ENCODE results near the gene AATK.
"Not testable (repeated sequence)": the region's sequence is repeated elsewhere in the genome, so short reads cannot be mapped to it uniquely, and the experiment has no call there.

Gene AATK

DNA sequence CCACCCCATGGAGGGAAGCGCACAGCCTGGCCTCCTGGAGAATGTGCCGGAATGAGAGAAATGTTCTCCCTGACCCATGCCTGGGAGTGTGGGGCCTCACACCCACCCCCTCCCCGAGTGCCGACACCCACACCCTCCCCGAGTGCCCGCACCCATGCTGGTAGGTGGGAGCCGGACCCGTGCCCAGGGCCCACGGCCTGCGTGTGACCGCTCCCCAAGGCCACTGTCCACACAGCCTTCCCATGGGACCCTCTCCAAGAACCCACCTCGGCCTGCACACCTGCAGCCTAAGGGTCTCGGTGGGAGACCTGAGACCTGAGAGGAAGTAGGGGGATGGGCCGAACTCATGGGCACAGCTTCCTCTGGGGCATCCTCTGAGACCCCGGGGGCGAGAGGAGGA, 4.0 kb downstream of the AATK start:
- Histone ChIP-seq H3K27ac (ENCODE audit: low read depth, low read length) (no peak overlapping the region), H3K9ac (ENCODE audit: low read length) (no peak overlapping the region), H3K4me1 (ENCODE audit: control insufficient read depth, insufficient read depth, low read length) (no peaks in the 10 kb centered on the region), H3K4me3 (ENCODE audit: low read length) (no peak overlapping the region), H3K36me3 (ENCODE audit: control insufficient read depth, insufficient read depth, low read length) (no peaks in the 10 kb centered on the region), H3K27me3 (ENCODE audit: control insufficient read depth, insufficient read depth, low read length) (peaks cover 17% of the 10 kb centered on the region)

DNA sequence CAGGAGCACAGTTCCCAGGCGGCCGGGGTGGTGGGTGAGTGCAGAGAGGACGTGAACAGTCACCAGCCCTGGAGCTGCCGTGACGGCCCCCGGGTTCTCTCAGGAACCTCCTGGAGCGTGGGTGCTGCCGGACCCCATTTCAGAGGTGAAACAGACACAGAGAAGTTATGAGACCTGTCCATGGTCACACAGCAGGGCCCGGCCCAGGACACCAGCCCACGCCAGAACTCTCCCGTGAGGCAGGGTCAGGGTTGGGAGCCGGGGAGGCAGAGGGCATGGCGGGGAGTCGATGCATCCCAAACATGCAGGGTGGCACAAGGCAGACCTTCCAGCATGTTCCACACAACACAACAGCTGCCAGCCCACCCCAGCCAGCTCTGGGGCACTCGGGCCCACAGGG, 4.5 kb downstream of the AATK start:
- Histone ChIP-seq H3K4me3 (ENCODE audit: low read length) (no peak overlapping the region), H3K36me3 (ENCODE audit: control insufficient read depth, insufficient read depth, low read length) (no peaks in the 10 kb centered on the region), H3K27me3 (ENCODE audit: control insufficient read depth, insufficient read depth, low read length) (peaks cover 13% of the 10 kb centered on the region), H3K9ac (ENCODE audit: low read length) (no peak overlapping the region), H3K27ac (ENCODE audit: low read depth, low read length) (no peak overlapping the region), H3K4me1 (ENCODE audit: control insufficient read depth, insufficient read depth, low read length) (no peaks in the 10 kb centered on the region)

DNA sequence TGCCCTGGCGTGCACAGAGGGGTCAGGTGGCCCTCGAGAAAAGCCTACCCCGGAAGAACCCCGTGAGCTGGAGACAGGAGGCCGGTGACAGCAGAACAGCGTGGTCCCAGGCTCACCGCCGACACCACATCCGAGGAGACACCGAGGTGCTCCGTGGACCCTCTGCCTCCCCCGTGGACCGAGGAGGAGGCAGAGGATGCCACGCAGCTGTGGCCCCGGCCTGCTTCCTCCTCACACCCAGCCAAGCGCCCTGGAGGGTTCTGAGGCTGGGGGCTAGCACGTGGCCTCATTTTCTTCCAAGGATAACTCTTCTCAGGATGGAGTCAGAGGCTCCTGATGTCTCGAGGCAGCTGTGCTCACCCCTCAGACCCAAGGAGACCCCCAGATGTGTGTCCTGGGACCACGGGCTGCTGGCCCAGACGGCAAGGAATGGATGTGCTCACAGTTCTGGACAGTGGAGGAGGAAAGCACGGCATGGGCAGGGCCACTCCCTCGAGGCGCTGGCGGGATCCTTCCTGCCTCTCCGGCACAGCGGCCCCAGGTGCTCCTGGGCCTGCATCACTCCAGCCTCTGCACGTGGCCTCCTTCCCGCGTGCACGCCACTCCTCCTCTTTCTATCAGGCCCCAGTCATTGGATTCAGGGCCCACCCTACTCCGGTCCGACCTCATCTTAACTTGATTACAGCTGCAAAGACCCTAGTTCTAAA, 5.1 kb downstream of the AATK start:
- H3K4me1 ChIP-seq (ENCODE audit: control insufficient read depth, insufficient read depth, low read length), result no peaks in the 10 kb centered on the region
- H3K36me3 ChIP-seq (ENCODE audit: control insufficient read depth, insufficient read depth, low read length), result no peaks in the 10 kb centered on the region
- no peak overlapping the region for H3K9ac ChIP-seq (ENCODE audit: low read length)
- peaks cover 12% of the 10 kb centered on the region for H3K27me3 ChIP-seq (ENCODE audit: control insufficient read depth, insufficient read depth, low read length)
- no peak overlapping the region for H3K4me3 ChIP-seq (ENCODE audit: low read length)
- no peak overlapping the region for H3K27ac ChIP-seq (ENCODE audit: low read depth, low read length)

DNA sequence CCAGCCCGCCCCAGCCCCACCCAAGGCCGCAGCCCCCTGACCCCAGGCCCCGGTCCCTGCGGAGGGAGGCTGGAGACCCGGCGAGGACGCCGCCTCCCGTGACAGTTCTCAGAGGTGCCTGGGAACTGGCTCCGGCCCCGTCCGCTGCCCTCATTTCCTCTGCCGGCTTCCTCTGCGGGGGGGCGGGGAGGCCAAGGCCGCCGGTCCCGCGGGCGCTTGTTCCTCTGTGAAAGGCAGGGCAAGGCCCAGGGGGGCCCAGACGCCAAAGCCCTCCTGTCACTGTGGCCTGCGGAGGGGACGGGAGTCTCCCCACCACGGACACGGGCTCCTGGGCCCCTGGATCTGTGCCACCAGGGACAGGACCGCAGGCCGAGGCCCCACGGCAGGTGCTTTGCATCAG, 5.7 kb downstream of the AATK start:
- Histone ChIP-seq H3K27ac (ENCODE audit: low read depth, low read length) (no peak overlapping the region), H3K4me1 (ENCODE audit: control insufficient read depth, insufficient read depth, low read length) (no peaks in the 10 kb centered on the region), H3K9ac (ENCODE audit: low read length) (no peak overlapping the region), H3K27me3 (ENCODE audit: control insufficient read depth, insufficient read depth, low read length) (peaks cover 10% of the 10 kb centered on the region), H3K36me3 (ENCODE audit: control insufficient read depth, insufficient read depth, low read length) (no peaks in the 10 kb centered on the region), H3K4me3 (ENCODE audit: low read length) (no peak overlapping the region)

DNA sequence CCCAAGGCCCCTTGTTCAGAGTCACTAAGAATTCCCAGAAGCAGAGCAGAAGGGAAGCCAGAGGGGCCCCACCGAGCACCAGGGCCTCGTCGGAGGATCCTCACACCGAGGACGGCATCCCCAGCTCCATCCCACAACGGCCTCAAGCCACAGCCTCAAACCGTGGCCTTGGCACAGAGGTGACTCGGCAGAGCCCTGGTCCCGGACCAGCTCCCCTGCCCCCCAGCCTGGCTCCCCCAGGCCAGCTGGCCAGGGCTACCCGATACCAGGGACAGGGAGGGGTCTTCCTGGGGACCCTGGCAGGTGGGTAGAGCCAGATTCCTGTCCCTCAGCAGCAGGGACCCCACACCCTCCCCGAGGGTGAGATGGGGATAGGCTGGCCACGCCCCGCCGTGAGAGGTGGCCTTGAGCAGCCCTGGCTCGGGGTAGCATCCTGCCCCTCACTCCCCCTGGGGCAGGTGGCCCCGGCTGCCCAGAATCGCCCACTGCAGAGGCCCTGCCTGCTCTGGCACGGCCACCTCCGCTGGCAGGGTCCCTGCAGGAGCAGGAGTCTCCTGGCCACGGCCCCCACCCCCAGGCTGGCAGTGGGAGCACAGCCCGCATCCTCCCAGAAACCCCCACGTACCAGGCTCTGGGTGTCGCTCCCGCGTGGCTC, 6.3 kb downstream of the AATK start:
- Histone ChIP-seq H3K4me3 (ENCODE audit: low read length) (peak overlapping the region; percentile 8), H3K4me1 (ENCODE audit: control insufficient read depth, insufficient read depth, low read length) (no peaks in the 10 kb centered on the region), H3K27me3 (ENCODE audit: control insufficient read depth, insufficient read depth, low read length) (peaks cover 7% of the 10 kb centered on the region), H3K27ac (ENCODE audit: low read depth, low read length) (no peak overlapping the region), H3K36me3 (ENCODE audit: control insufficient read depth, insufficient read depth, low read length) (no peaks in the 10 kb centered on the region), H3K9ac (ENCODE audit: low read length) (no peak overlapping the region)

DNA sequence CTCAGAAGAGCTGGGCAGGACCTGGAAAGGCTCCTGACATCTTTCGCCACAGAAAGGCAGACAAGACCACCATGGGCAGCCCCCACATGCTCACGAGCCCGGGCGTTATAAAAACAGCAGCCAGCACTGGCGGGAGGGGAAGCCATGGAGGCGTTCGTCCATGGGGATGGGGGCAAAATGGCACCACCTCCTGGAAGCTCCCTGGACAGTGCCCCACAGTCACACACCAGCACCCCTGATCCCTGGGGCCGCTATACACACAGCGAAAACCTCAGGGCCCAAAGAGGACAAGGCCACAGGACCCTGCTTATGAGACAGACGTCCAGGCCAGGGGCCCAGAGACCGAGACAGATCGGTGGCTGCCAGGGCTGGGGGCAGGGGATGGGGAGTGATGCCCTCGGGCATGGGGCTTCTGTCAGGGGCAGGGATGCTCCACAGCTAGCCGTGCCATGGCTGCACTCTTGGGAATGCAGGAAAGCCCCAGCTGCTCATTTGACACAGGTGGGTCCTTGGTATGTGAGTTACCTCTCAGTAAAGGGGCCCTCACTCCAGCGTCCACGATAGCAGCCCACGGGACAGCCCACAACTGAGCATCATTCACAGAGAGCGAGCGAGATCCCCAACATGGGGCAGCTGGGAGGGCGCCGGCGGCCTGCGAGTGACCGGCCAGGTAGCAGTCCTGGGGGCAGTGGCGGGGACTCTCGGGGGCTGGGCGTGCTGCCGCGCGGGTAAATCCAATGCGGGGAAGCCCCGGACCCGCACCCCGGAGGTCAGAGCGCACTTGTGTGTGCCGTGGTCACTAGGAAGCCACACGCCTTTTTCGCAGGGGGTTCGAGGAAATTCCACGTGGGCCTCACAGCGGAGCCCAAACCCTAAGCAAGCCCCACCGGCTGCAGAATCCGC, 7.1 kb downstream of the AATK start:
- H3K4me3 ChIP-seq (ENCODE audit: low read length), result no peak overlapping the region
- H3K27me3 ChIP-seq (ENCODE audit: control insufficient read depth, insufficient read depth, low read length), result peaks cover 7% of the 10 kb centered on the region
- H3K36me3 ChIP-seq (ENCODE audit: control insufficient read depth, insufficient read depth, low read length), result no peaks in the 10 kb centered on the region
- H3K27ac ChIP-seq (ENCODE audit: low read depth, low read length), result no peak overlapping the region
- H3K9ac ChIP-seq (ENCODE audit: low read length), result no peak overlapping the region
- H3K4me1 ChIP-seq (ENCODE audit: control insufficient read depth, insufficient read depth, low read length), result no peaks in the 10 kb centered on the region

DNA sequence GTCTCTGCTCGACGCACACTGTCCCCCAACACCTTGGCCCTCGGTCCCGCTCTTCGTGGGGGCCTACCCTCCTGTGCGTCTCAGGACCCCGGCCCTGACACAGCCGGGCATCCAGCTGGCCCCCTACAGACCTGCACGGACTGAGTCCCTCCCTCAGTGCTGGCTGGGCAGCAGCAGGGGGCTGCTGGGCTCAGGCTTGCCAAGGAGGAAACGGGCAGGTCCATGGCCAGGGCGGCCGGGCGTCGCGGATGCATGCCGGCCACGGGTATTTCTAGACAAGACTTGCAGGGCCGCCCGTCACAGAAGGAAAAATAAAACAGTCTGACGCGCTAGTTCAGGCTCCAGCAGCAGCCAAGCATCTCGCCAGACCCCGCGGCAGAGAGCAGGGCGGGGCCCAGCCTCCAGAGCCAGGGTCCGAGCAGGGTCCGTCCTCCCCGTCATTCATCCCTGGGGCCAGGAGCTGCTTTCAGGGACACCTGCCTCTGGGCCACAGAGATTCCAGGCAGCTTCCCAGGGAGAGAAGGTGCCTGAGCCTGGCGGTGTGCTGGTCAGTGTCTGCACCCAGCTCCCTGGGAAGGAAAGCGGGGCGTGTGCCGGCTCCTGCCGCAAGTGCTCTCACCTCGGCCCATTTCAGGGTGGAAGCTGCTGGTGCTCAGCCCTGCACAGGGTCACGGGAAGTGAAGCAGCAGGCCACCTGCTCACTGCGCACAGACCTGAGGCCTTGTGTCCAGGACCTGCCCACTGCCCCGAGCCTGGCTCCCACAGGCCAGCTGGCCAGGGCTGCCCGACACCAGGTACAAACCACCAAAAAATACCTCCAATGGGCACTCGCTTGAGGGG, 8.0 kb downstream of the AATK start:
- H3K4me3 ChIP-seq (ENCODE audit: low read length), result no peak overlapping the region
- H3K4me1 ChIP-seq (ENCODE audit: control insufficient read depth, insufficient read depth, low read length), result no peaks in the 10 kb centered on the region
- H3K27me3 ChIP-seq (ENCODE audit: control insufficient read depth, insufficient read depth, low read length), result peaks cover 5% of the 10 kb centered on the region
- H3K27ac ChIP-seq (ENCODE audit: low read depth, low read length), result no peak overlapping the region
- H3K36me3 ChIP-seq (ENCODE audit: control insufficient read depth, insufficient read depth, low read length), result no peaks in the 10 kb centered on the region
- H3K9ac ChIP-seq (ENCODE audit: low read length), result no peak overlapping the region

DNA sequence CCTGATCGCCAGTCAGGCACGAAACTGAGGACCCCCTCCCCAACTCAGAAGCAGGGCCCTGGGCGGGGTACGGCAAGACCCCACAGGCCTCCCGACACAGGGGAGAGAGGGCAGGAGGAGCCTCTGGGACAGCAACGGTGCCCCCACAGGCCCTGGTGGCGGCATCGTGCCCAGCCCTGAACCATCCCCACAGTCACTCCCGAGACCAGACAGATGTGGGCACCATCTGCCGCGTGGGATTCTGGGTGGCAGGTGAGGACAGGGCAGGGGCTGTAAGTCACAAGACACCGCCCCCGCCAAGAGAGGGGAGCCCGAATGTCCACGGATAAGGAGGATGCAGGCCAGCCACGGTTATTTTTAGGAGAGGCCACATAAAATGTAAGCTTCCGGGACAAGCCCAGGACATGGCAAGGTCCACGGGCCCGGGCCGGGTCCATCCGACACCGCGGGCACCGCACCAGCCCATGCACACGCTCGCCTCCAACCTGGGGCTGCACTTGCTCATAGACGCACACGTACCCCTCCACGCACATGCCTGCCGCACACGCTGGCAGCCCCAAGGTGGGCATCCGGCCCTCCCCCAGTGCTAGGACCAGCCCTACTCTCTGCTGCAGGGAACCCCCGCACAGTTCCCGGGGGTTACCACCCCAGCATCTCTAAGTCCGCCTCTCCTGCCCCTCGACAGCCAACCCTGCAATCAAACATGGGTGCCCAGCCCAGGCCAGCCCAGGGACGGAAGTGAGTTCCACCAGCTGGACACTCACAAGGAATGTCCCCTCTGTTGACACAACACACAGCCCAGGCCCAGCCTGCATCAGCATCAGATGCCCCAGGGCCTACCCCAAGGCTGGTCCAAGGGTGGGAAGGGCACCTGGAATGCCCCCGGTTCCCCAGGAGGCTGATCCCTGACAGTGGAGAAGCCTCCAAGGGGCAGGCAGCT, 8.9 kb downstream of the AATK start:
- Histone ChIP-seq H3K27me3 (ENCODE audit: control insufficient read depth, insufficient read depth, low read length) (no peaks in the 10 kb centered on the region), H3K4me3 (ENCODE audit: low read length) (no peak overlapping the region), H3K27ac (ENCODE audit: low read depth, low read length) (no peak overlapping the region), H3K36me3 (ENCODE audit: control insufficient read depth, insufficient read depth, low read length) (no peaks in the 10 kb centered on the region), H3K4me1 (ENCODE audit: control insufficient read depth, insufficient read depth, low read length) (no peaks in the 10 kb centered on the region), H3K9ac (ENCODE audit: low read length) (no peak overlapping the region)

DNA sequence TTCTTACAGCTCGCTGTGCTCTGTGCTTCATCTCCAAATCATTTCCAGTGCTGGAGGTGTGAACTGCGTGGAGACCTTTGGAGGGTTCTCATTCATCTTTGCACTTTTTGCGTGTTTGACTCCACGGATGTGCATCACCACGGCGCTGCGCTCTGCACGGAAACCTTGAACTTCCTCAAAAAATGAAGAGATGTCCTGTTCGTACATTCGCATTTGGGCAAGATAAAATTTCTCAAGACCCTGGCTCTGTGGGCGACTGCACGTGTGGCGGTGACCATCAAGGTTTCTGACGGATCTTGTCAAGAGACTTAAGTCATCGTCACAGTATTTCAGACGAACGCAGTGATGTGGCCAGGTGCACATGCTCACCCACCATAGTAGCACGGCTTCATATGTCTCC, 11.1 kb downstream of the AATK start:
- Histone ChIP-seq H3K9ac (ENCODE audit: low read length) (no peak overlapping the region), H3K27ac (ENCODE audit: low read depth, low read length) (no peak overlapping the region), H3K36me3 (ENCODE audit: control insufficient read depth, insufficient read depth, low read length) (no peaks in the 10 kb centered on the region), H3K27me3 (ENCODE audit: control insufficient read depth, insufficient read depth, low read length) (no peaks in the 10 kb centered on the region), H3K4me1 (ENCODE audit: control insufficient read depth, insufficient read depth, low read length) (no peaks in the 10 kb centered on the region), H3K4me3 (ENCODE audit: low read length) (no peak overlapping the region)

DNA sequence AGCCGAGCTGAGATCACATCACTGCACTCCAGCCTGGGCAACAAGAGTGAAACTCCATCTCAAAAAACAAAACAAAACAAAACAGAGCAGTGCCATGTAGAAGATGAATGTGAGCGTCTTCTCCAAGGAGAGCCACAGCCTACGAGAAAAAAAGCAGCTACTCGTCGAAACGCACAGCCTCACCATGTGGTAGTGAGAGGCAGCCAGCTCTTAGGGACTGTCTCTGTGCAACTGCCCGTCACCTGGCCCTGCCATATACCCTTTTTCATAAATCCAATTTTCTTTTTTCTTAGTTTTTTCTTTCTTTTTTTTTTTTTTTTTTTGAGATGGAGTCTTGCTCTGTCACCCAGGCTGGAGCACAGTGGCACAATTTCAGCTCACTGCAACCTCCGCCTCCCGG, 12.0 kb downstream of the AATK start:
- not testable (repeated sequence) for H3K4me1 ChIP-seq (ENCODE audit: control insufficient read depth, insufficient read depth, low read length); H3K27ac ChIP-seq (ENCODE audit: low read depth, low read length)

DNA sequence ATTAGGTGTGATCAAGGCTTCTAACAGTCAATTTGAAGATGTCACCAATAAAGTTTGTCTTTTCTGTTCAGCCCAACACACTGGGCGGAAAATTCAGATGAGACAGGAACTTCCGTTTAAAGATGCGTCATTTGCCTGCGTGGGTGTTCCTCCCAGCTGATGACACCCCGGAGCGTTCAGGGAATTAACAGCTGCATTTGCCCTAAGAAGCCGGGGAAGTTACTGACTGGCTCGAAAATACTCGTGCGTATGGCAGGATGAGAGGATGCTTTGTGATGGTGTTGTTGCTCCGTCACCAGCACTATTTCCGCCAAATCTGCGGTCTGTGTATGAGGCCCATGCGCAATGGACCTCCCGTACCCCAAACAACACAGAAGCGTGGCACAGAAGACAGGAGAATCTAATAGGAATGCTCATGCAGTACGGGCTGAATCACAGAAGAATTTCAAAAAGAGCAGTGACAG, 12.6 kb downstream of the AATK start:
- Histone ChIP-seq H3K4me1 (ENCODE audit: control insufficient read depth, insufficient read depth, low read length) (no peaks in the 10 kb centered on the region), H3K27me3 (ENCODE audit: control insufficient read depth, insufficient read depth, low read length) (no peaks in the 10 kb centered on the region), H3K27ac (ENCODE audit: low read depth, low read length) (no peak overlapping the region), H3K36me3 (ENCODE audit: control insufficient read depth, insufficient read depth, low read length) (no peaks in the 10 kb centered on the region), H3K4me3 (ENCODE audit: low read length) (no peak overlapping the region), H3K9ac (ENCODE audit: low read length) (no peak overlapping the region)

More for the DNA sequence above, 12.0 kb downstream of the AATK start:
- not testable (repeated sequence) for H3K36me3 ChIP-seq (ENCODE audit: control insufficient read depth, insufficient read depth, low read length); H3K9ac ChIP-seq (ENCODE audit: low read length); H3K27me3 ChIP-seq (ENCODE audit: control insufficient read depth, insufficient read depth, low read length); H3K4me3 ChIP-seq (ENCODE audit: low read length)

Measured in rectal smooth muscle tissue (tissue), 1 donor.